H9 (cell line): ENCODE results near the gene CADPS. TPM values are rescaled to one million over a fixed set of nuclear protein-coding genes. Genes with fewer than 3 reads are reported as not detected.

Experiments used
- DNase-seq: peaks from one replicate; pipeline ENCODE4 v3.0.0-alpha.2; 2017
- H2AFZ ChIP-seq: one replicate; pipeline ENCODE4 v1.6.1; 2013; ENCODE audit warnings: mild to moderate bottlenecking, low read length, control low read depth, moderate library complexity
- H2AK5ac ChIP-seq: 2 replicates; pipeline ENCODE4 v1.6.1; 2013; ENCODE audit warnings: low read length, control low read depth, mixed read lengths; ENCODE audit not compliant: insufficient read length
- H2BK120ac ChIP-seq: one replicate; pipeline ENCODE4 v1.6.1; 2013; ENCODE audit warnings: low read depth, mild to moderate bottlenecking, low read length, control low read depth, inconsistent platforms; ENCODE audit not compliant: poor library complexity, severe bottlenecking
- H2BK12ac ChIP-seq: 2 replicates; pipeline ENCODE4 v1.6.1; 2013; ENCODE audit warnings: low read length, control low read depth, mixed read lengths, low read depth; ENCODE audit not compliant: insufficient read length
- H2BK15ac ChIP-seq: 2 replicates; pipeline ENCODE4 v1.6.1; 2013; ENCODE audit warnings: low read depth, low read length, control low read depth
- H2BK20ac ChIP-seq: one replicate; pipeline ENCODE4 v1.6.1; 2013; ENCODE audit warnings: low read depth, mild to moderate bottlenecking, low read length, control low read depth, inconsistent platforms; ENCODE audit not compliant: poor library complexity, severe bottlenecking
- H2BK5ac ChIP-seq: 2 replicates; pipeline ENCODE4 v1.6.1; 2013; ENCODE audit warnings: low read length, control low read depth, mixed read lengths; ENCODE audit not compliant: insufficient read length
- H3K14ac ChIP-seq: 2 replicates; pipeline ENCODE4 v1.6.1; 2013; ENCODE audit warnings: low read length, control low read depth; ENCODE audit not compliant: insufficient read depth
- H3K18ac ChIP-seq: 2 replicates; pipeline ENCODE4 v1.6.1; 2013; ENCODE audit warnings: low read depth, mild to moderate bottlenecking, mixed read lengths, low read length, control low read depth; ENCODE audit not compliant: insufficient read length
- H3K23ac ChIP-seq: 2 replicates; pipeline ENCODE4 v1.6.1; 2013; ENCODE audit warnings: low read length, control low read depth, mixed read lengths, low read depth; ENCODE audit not compliant: insufficient read length
- H3K23me2 ChIP-seq: 2 replicates; pipeline ENCODE4 v1.6.1; 2013; ENCODE audit warnings: low read depth, mild to moderate bottlenecking, mixed read lengths, low read length, control low read depth; ENCODE audit not compliant: insufficient read length, poor library complexity, severe bottlenecking
- H3K27ac ChIP-seq: 2 replicates; pipeline ENCODE4 v1.5.1; 2013; ENCODE audit warnings: low read length, control low read depth, mixed read lengths, low read depth; ENCODE audit not compliant: insufficient read length
- H3K27me3 ChIP-seq: 2 replicates; pipeline ENCODE4 v1.6.1; 2013; ENCODE audit warnings: low read length, control low read depth, inconsistent platforms; ENCODE audit not compliant: insufficient read depth
- H3K4ac ChIP-seq: 2 replicates; pipeline ENCODE4 v1.6.1; 2013; ENCODE audit warnings: low read depth, mild to moderate bottlenecking, control low read depth, inconsistent platforms, low read length, moderate library complexity
- H3K4me1 ChIP-seq: 2 replicates; pipeline ENCODE4 v1.6.1; 2013; ENCODE audit warnings: low read length, control low read depth, inconsistent platforms; ENCODE audit not compliant: insufficient read depth
- H3K4me2 ChIP-seq: 2 replicates; pipeline ENCODE4 v1.6.1; 2013; ENCODE audit warnings: low read length, control low read depth, mixed read lengths; ENCODE audit not compliant: insufficient read length, insufficient read depth
- H3K56ac ChIP-seq: 2 replicates; pipeline ENCODE4 v1.6.1; 2013; ENCODE audit warnings: low read depth, mild to moderate bottlenecking, mixed read lengths, low read length, control low read depth; ENCODE audit not compliant: insufficient read length
- H3K79me1 ChIP-seq: 2 replicates; pipeline ENCODE4 v1.6.1; 2013; ENCODE audit warnings: low read depth, mild to moderate bottlenecking, moderate library complexity, low read length, control low read depth, inconsistent platforms; ENCODE audit not compliant: insufficient read depth, poor library complexity, severe bottlenecking
- H3K79me2 ChIP-seq: 2 replicates; pipeline ENCODE4 v1.6.1; 2013; ENCODE audit warnings: low read length, control low read depth, inconsistent platforms; ENCODE audit not compliant: insufficient read depth
- H3K9ac ChIP-seq: 2 replicates; pipeline ENCODE4 v1.6.1; 2013; ENCODE audit warnings: low read length, control low read depth, mixed read lengths; ENCODE audit not compliant: insufficient read length; ENCODE audit errors: extremely low read depth
- H3K9me3 ChIP-seq: one replicate; pipeline ENCODE4 v1.6.1; 2013; ENCODE audit warnings: low read depth, low read length, inconsistent platforms; ENCODE audit not compliant: control insufficient read depth
- H3T11ph ChIP-seq: one replicate; pipeline ENCODE4 v1.6.1; 2013; ENCODE audit warnings: mild to moderate bottlenecking, low read length, control low read depth, inconsistent platforms
- H4K20me1 ChIP-seq: one replicate; pipeline ENCODE4 v1.6.1; 2013; ENCODE audit not compliant: control insufficient read depth, insufficient read length, insufficient read depth
- H4K5ac ChIP-seq: 2 replicates; pipeline ENCODE4 v1.6.1; 2013; ENCODE audit warnings: low read depth, mild to moderate bottlenecking, mixed read lengths, low read length, control low read depth; ENCODE audit not compliant: insufficient read length
- H4K8ac ChIP-seq: replicated peaks from 2 replicates; pipeline ENCODE4 v1.6.1; 2013; ENCODE audit warnings: low read length, control low read depth, mixed read lengths, low read depth; ENCODE audit not compliant: insufficient read length
- H4K91ac ChIP-seq: 2 replicates; pipeline ENCODE4 v1.6.1; 2013; ENCODE audit warnings: low read depth, mild to moderate bottlenecking, moderate library complexity, mixed read lengths, low read length, control low read depth; ENCODE audit not compliant: insufficient read length
- H3K27ac Mint-ChIP-seq, 3 experiments: 2 replicates in 2 of 3; 3 replicates in 1 of 3; pipeline ENCODE4 v1.8.0; 2020 to 2021; ENCODE audit warnings: mixed read lengths in 3 of 3, mild to moderate bottlenecking in 1 of 3, moderate library complexity in 1 of 3
- H3K27me3 Mint-ChIP-seq: 2 replicates; pipeline ENCODE4 v1.8.0; 2021; ENCODE audit warnings: low read depth, mild to moderate bottlenecking, moderate library complexity, mixed read lengths
- H3K36me3 Mint-ChIP-seq, 3 experiments: 2 replicates in 2 of 3; 3 replicates in 1 of 3; pipeline ENCODE4 v1.8.0; 2020 to 2021; ENCODE audit warnings: low read depth in 3 of 3, mixed read lengths in 3 of 3; ENCODE audit not compliant: insufficient read depth in 1 of 3
- H3K4me1 Mint-ChIP-seq, 2 experiments: 2 replicates each; pipeline ENCODE4 v1.8.0; 2020; ENCODE audit warnings: mixed read lengths in 2 of 2
- H3K4me3 Mint-ChIP-seq, 2 experiments: 2 replicates in 1 of 2; 3 replicates in 1 of 2; pipeline ENCODE4 v1.8.0; 2020 to 2021; ENCODE audit warnings: mild to moderate bottlenecking in 2 of 2, mixed read lengths in 2 of 2, moderate library complexity in 1 of 2
- H3K9me3 Mint-ChIP-seq, 2 experiments: 2 replicates in 1 of 2; 3 replicates in 1 of 2; pipeline ENCODE4 v1.8.0; 2020; ENCODE audit warnings: mild to moderate bottlenecking in 2 of 2, mixed read lengths in 2 of 2, moderate library complexity in 1 of 2
- total RNA-seq: library from RNA; stranded (reverse); gene quantifications from 2 replicates; pipeline ENCODE4 v1.2.1, GENCODE V29; 2021
- TF ChIP-seq, protein P1 (sequence below): fragments of 200-600 bp; sonication (generic); conservative IDR thresholded peaks from 3 replicates; pipeline ENCODE4 v1.8.0; 2021; ENCODE audit warnings: antibody characterized with exemption, mild to moderate bottlenecking

Gene CADPS
- total RNA-seq, 1 experiment from 2014 or later = 6.6 TPM

- no peaks in the 10 kb centered on the region for H3K36me3 Mint-ChIP-seq
- H4K8ac ChIP-seq = no peak overlapping the region
- DNase-seq = no peak
- no peak overlapping the region for H2BK120ac ChIP-seq
- H3K4me3 Mint-ChIP-seq = no peak overlapping the region
- H2AK5ac ChIP-seq = no peak overlapping the region
- no peaks in the 10 kb centered on the region; a peak in 1 of 5 replicates for H3K9me3 Mint-ChIP-seq
- no peak overlapping the region for H2AFZ ChIP-seq
- H4K5ac ChIP-seq = no peak overlapping the region
- peaks cover 69% of the 10 kb centered on the region for H3K27me3 Mint-ChIP-seq
- H2BK5ac ChIP-seq = no peak overlapping the region
- no peak overlapping the region for H3K4me2 ChIP-seq
- H3K23ac ChIP-seq = no peak overlapping the region
- no peak overlapping the region for H4K91ac ChIP-seq
- no peak overlapping the region for H3K18ac ChIP-seq
- H3K9me3 ChIP-seq = no peaks in the 10 kb centered on the region
- no peak overlapping the region for H3T11ph ChIP-seq
- no peak overlapping the region for H3K27ac ChIP-seq
- TF ChIP-seq, protein P1, sequence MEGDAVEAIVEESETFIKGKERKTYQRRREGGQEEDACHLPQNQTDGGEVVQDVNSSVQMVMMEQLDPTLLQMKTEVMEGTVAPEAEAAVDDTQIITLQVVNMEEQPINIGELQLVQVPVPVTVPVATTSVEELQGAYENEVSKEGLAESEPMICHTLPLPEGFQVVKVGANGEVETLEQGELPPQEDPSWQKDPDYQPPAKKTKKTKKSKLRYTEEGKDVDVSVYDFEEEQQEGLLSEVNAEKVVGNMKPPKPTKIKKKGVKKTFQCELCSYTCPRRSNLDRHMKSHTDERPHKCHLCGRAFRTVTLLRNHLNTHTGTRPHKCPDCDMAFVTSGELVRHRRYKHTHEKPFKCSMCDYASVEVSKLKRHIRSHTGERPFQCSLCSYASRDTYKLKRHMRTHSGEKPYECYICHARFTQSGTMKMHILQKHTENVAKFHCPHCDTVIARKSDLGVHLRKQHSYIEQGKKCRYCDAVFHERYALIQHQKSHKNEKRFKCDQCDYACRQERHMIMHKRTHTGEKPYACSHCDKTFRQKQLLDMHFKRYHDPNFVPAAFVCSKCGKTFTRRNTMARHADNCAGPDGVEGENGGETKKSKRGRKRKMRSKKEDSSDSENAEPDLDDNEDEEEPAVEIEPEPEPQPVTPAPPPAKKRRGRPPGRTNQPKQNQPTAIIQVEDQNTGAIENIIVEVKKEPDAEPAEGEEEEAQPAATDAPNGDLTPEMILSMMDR = no peak
- peaks cover 42 to 47% of the 10 kb centered on the region in 2 experiments for H3K4me1 Mint-ChIP-seq
- H2BK15ac ChIP-seq = no peak overlapping the region
- H3K4me1 ChIP-seq = no peaks in the 10 kb centered on the region; the same call in 1 of the 2 replicates
- H3K79me1 ChIP-seq = no peaks in the 10 kb centered on the region
- no peak overlapping the region for H3K4ac ChIP-seq
- no peak overlapping the region for H2BK20ac ChIP-seq
- no peak overlapping the region for H3K14ac ChIP-seq
- H3K27ac Mint-ChIP-seq = no peak overlapping the region
- H3K56ac ChIP-seq = no peak overlapping the region
- peaks cover 4% of the 10 kb centered on the region for H3K23me2 ChIP-seq
- no peak overlapping the region for H2BK12ac ChIP-seq
- peaks cover 45% of the 10 kb centered on the region for H3K27me3 ChIP-seq
- no peaks in the 10 kb centered on the region for H4K20me1 ChIP-seq
- no peak overlapping the region for H3K9ac ChIP-seq
- H3K79me2 ChIP-seq = no peaks in the 10 kb centered on the region
Observed at GRCh38 chr3:62364191-62364590, 511.0 kb downstream of the CADPS start.
